GOT3 (cell line): ENCODE data around the gene DNAH2.

Experiments used
- DNase-seq: peaks from one replicate; lab custom pipeline; 2025; ENCODE audit warnings: mixed read lengths; lab: John Stamatoyannopoulos, UW

The DNAH2 gene

GRCh38 chr17:7702776-7703175 is 14.8 kb upstream of the DNAH2 start:
- no peak for DNase-seq

DNA sequence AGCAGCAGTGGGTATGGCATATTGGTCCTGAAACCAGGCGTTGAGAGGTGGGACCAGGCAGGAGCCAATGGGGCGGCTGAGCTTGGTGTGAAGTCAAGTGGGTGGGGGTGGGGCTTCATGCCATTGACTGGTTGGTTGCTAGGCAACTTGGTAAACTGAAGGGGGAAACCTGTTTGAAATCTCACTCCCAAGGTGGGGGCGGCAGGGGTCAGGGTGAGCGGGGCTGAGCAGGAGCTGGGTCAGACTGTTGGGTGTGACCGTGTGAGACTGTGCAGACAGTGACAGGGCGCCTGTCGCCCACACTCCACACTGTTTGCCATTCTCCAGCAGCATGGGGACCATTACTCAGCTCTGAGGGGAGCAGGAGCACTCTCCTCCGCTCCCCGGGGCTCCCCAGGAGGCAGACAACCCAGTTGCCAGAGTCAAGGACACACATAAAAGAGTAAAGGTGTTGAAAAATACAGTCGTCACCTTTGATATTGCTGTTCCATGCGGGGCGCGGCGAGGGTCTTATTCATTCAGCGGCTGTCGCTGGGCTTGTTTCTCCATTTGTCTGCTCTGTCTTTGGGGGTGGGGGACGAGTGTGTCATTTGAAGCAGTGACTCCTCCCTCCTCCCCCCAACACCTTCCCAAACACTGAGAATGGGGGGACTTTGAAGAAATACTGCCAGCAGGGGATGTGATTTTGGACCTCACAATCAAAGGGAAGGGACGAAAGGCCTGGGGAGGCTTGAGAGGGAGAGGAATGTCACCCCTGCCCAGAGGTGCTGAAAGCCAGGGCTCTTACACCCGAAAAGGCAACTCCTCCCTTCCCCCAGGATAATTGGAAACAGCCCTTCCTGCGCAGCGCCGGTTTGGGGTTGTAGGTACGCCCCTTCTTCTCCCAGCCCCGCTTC is 13.7 kb upstream of the DNAH2 start:
- no peak for DNase-seq

DNA sequence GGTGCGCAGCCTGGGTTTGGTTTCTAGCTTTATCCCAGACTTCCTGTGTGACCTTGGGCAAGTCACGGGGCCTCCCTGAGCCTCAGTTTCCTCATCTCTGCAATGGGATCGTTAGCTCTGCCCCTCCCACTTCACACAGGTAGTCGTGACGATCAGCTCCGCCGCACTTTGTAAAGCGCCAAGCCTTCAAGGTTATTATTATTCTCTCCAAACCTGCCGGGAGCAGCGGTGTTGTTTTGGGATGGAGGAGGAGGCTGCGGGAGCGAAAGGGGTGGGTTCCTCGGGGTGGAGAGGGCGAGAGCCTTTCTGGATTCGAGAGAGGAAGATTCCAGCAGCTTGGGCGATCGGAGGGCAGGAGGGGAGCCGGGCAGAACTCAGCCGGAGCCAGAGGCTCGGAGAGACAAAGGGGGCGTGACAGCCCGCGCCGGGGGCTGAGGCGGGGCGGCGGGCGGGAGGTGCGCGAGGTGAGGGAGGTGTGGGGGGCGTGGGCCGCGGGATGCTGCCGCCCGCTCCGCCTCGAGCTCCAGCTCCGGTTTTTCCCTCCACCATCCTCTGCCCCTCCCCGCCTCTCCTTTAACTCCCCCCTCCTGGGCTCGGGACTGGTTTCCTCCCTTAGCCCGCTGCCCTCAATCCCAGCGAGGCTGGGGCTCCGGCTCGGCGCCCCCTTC is 12.8 kb upstream of the DNAH2 start, which contains the start of gene EFNB3:
Gene EFNB3 (plus strand): TSS at position 602 of the 668 bp plus-strand sequence. CDS start 397 bp downstream, outside the sequence.
- no peak for DNase-seq

GRCh38 chr17:7705269-7706255 is 12.0 kb upstream of the DNAH2 start:
- no peak for DNase-seq

- DNase-seq = no peak
Measured at GRCh38 chr17:7706631-7707354, 10.8 kb upstream of the DNAH2 start.

- no peak for DNase-seq
Measured at GRCh38 chr17:7707446-7707845, 10.1 kb upstream of the DNAH2 start.

- DNase-seq = no peak
Measured at GRCh38 chr17:7707858-7708750, 9.4 kb upstream of the DNAH2 start.

- no peak for DNase-seq
Measured at GRCh38 chr17:7709031-7709430, 8.5 kb upstream of the DNAH2 start.

- no peak for DNase-seq
Measured at GRCh38 chr17:7710301-7710700, 7.2 kb upstream of the DNAH2 start.

DNA sequence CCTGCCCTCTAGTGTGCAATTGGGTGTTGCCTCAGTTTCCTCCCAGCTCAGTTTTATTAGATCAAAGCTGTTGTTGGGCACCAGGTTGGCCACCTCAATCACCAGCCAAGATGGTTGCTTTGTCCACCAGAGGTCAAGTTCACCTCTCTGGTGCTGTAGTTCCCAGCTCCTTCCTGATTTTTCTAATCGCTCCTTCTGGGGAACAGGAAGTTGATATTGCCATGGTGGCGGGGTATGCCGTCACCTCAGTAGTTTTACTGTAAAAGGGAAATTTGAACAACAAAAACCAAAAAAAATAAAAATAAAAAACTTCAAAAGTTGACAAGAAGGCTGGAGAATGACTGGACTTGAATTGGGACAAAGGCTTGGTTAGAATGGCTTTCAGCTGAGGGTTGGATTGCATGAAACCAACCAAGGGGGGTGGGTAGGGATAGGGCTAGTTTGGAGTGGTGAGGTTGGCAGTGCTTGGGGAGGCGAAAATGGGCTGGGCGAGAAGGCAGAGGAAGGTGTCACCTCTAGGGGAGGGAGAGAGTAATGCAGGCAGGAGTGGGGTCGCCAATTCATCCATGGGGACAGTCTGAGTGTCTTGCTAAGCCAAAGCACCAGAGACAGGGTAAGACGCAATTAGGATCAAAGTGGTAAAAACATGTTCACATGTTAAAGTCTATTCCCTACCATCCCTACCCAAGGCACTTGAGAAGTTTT is 6.3 kb upstream of the DNAH2 start:
- no peak for DNase-seq

DNA sequence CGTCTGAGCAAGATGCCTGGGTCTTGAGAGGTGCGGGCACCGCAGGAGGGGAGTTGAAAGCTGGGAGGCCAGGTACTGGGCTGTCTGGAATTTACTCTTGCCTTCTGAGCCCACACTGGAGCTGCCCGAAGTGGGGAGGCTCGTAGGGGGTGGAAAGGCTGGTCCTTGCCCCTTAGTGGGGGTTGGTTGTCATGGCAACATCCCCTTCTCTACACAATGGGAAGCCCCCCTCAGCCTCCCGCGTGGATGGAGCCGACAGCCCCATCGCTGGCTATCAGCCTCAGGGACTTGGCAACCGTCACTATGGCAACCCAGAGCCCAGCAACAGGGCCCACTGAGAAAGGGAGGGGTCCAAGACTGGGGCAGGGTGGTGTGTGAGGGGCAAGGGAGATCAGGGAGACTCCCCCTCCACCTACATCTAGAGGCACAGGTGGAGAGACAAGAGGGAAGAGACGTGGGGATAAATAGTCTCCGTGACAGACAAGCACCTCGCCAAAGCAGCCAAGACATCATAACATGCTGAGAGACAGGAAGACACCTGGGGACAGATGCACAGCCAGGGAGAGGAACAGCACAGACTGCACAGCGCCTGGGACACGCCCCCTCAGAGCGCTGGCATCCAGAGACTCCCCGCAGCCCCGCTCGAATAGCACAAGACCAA is 5.3 kb upstream of the DNAH2 start:
- no peak for DNase-seq

- no peak for DNase-seq
Measured at GRCh38 chr17:7713782-7714181, 3.8 kb upstream of the DNAH2 start.

DNA sequence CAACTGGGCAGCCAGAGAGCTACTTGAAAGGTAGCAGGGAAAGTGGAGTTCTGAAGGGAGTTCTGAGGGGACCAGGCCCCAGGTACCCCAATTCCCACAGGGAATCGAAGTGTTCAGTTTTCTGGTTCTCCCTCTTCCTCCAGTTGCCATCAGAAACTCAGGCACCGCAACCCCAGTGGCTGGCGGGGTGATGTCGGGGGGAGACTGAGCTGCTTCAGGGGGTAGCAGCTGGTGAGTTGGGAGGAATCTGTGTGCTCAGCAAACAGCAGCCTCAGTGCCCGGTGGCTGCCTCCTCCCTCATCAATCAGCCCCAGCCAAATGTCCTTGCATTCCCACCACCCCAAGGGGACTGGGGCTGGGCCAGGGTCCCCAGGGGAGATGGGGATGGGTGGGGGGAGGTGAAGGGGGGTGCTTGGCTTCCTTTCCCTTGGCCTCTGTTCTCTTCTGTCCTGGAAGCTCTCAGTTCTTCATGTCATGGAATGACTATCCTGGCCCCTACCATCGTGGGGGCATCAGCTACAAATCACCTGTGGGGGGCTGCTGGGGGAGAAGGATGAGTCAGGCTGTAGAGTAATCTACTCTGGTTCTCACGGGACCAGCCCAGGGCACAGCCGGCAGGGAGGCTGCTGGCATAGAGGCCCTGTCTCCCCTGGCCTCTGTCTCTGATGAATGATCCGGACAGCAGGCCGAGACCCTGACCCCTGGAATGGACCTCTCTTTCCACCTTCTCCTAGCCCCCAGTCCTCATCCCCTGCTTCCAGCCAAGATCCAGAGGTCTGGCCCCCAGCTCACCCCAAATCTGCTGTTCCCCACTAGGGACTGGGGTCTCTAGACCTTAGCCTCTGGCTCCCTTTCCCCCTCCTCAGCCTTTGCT is 2.6 kb upstream of the DNAH2 start:
- no peak for DNase-seq

DNA sequence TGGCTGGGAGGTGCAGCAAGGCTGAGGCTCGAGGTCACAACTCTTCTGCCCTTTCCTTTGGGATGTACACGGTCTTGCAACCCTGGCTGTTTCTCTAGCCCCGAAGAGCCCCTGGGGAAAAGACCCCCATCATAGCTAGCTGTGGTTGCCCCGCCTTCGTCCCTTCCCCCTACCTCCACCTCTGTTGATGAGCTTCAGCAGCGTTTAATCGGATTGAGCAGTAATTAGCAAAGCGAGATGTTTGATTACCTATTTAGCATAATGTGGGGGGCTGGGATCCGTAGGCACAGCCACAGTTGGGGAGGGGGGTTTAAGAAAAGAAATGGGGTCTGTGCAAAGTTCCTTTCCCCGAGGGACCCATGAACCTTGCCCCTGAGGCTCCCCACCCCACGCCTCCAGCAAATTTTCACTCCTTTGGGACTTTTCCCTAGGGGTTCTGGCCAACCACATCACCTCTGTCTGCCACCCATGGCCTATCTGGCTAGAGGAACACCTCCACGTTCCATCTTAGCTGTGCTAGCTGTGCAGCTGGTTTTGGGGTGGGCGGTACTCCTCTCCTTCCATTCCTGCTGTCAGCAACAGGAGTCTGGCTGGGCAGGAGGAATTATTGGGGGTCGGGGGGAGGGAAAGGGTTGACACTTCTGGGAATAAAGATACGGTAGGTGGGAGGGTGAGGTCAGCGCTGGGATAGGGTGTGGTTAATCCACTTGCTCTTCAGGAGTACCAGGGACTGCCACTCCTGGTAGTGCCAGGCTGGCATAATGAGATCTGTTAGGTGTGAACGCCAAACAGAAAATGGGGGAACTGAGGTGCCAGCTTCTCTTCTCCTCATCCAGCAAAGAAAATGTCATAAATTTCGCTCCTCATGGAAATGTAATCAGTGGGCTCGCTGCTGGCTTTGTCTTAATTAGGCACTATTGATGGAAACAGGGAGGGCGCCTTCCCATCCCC is 1.3 kb upstream of the DNAH2 start:
- no peak for DNase-seq

DNA sequence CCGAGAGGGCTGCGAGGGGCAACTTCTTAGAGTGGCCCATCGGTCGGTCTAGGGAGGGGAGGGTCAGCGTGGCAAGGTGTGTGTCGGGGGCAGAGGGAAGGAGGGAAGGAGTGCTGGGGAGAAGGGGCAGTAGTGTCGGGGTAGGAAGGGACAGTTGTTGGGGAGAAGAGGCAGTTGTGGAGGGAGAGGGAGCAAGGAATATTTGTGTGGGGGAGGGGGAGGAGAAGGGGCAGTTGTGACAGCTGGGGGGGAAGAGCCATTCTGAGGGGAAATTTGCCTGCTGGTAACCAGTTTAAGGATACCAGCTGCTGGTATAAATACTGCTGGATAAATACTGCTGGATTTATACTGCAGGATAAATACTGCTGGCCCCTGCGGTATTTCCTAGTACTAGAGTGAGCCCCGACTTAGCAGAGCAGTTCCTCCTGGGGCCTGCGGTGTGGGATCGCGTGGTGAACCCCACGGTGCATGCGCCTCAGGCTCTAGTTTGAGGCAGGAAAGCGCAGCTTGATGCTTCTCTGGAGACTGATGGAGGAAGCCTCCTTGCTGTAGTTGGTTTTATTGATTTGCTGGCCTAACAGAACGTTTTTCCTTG is 309 bp downstream of the DNAH2 start:
- DNase-seq = no peak

DNA sequence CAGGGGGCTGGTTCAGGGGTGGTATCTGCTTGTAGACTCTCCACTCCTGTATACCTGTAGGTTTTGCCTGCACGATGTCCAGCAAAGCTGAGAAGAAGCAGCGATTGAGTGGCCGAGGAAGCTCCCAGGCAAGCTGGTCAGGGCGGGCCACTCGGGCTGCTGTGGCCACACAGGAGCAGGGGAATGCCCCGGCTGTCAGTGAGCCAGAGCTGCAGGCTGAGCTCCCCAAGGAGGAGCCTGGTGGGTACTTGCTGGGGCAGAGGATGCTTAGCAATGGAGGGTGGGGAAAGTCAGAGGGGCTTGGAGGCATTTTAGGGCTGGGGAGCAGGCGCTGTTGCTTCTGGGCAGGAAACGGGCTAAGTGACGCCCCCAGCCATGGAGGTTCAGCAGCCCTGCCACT is 2.1 kb downstream of the DNAH2 start:
- no peak for DNase-seq

DNA sequence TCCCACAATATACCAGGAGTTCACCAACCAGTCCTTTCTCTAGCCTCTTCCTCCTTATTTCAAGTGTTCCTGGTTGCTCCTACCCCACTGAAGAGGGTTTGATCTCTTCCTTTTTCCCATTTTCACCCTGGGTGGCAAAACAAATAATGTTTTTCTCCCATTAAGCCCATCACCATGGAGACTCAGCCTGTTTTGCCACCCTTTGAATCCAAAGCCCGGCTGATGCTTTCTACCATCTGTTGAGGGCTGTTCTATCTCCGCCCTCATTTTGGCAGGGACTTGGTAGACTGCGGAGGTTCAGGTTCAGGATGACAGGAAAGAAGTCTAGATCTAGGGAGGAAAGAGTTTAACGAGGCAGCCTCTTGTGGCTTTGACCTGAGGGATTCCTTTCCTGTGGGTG is 2.6 kb downstream of the DNAH2 start:
- no peak for DNase-seq
